ENCODE data around the gene MSANTD2. TPM values are rescaled to one million over a fixed set of nuclear protein-coding genes. Genes with fewer than 3 reads are reported as not detected.

MSANTD2 gene
- total RNA-seq, 1 donor from 2014 or later: 21.0 TPM

DNA sequence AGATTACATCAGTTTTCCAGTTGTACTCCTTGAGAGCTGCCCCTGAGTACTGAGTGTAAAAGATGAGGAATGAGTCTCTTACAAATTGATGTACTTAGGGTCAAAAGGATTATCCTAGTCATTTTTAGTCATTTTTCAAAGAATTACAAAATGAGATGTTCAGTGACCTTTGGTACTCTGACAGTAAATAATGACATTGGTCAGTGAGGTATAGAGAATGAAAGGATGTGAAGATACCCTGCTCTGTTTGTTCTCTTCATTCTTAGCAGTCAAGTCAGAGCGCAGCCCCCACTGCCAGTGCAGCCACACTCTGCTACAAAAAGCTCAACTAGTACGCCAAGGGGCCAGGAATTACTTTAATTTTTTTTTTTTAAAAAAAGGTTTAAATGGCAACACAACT is 34.0 kb downstream of the MSANTD2 start:
- H3K27me3 Mint-ChIP-seq: no peaks in the 10 kb centered on the region
- H3K27ac Mint-ChIP-seq: no peak overlapping the region
- CTCF ChIA-PET: interaction anchor here (1.8 to 10.0 kb wide), 2 partner anchors 96 to 122 kb away, joined by 4 to 162 read pairs; no protein-coding TSS in a partner anchor
- TF ChIP-seq, protein P1, sequence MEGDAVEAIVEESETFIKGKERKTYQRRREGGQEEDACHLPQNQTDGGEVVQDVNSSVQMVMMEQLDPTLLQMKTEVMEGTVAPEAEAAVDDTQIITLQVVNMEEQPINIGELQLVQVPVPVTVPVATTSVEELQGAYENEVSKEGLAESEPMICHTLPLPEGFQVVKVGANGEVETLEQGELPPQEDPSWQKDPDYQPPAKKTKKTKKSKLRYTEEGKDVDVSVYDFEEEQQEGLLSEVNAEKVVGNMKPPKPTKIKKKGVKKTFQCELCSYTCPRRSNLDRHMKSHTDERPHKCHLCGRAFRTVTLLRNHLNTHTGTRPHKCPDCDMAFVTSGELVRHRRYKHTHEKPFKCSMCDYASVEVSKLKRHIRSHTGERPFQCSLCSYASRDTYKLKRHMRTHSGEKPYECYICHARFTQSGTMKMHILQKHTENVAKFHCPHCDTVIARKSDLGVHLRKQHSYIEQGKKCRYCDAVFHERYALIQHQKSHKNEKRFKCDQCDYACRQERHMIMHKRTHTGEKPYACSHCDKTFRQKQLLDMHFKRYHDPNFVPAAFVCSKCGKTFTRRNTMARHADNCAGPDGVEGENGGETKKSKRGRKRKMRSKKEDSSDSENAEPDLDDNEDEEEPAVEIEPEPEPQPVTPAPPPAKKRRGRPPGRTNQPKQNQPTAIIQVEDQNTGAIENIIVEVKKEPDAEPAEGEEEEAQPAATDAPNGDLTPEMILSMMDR (IDR thresholded peaks at IDR 0.05): no peak
- H3K9me3 Mint-ChIP-seq: no peaks in the 10 kb centered on the region
- POLR2A ChIA-PET: interaction anchor here (0.7 kb wide), 1 partner anchor 18 kb away, joined by 7 read pairs; no protein-coding TSS in a partner anchor
- H3K4me1 Mint-ChIP-seq: peaks cover 17% of the 10 kb centered on the region
- H3K4me3 Mint-ChIP-seq: no peak overlapping the region
- DNase-seq (no peak), ATAC-seq (ENCODE audit: low read depth) (no peak)
- intact Hi-C loops (cut with micrococcal nuclease): loop anchor here (10.0 kb wide), 1 partner anchor 691 kb away; no protein-coding TSS in a partner anchor
- H3K36me3 Mint-ChIP-seq (ENCODE audit: low read depth): peaks cover 42% of the 10 kb centered on the region

DNA sequence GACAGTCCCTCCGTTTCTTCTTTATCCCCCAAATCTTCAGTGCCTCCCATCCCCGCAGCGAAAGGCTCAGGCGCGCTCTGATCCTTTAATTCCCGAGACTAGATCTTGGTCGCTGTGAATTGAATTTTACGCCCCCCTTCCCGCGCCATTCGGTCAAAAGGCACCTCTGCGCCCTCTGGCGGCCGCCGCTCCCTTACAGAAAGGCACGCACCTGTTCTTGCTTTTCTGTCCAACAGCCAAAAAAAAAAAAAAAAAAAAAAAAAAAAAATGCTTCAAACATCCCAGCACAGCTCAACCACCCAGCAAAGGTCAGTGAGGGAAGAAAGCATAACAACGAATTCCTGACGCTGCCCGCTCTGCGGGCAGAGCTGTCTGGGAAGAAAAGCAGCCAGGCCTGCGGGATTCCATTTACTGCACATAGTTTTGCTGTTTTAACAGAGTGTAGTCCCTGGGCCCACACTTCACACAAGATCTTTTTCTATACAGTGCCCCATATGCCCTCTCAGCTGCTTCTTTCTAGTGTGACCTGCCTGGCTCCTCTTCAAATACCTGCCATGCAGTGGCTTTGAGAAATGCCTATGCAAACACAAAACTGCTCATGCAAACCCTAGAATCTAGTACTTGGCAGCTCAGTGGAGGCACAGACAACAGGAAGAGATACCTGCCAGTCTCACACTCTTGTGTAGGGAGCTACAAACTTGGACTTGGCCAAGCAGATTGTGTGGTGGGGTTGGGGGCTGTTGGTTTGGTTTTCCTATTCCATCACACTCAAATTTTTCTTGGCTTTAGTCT is 36.9 kb downstream of the MSANTD2 start:
- Mint-ChIP-seq H3K9me3 (no peaks in the 10 kb centered on the region), H3K27ac (peak overlapping the region; percentile 81), H3K4me1 (peaks cover 44% of the 10 kb centered on the region), H3K36me3 (ENCODE audit: low read depth) (peaks cover 22% of the 10 kb centered on the region), H3K4me3 (peak overlapping the region; percentile 96), H3K27me3 (peaks cover 2% of the 10 kb centered on the region)
- POLR2A ChIA-PET: interaction anchor here (0.6 to 1.9 kb wide), 9 partner anchors 10 to 94 kb away, joined by 3 to 17 read pairs (median 4); partner anchors contain the start of genes MSANTD2, SIAE and SPA17
- TF ChIP-seq, protein P1 (IDR thresholded peaks at IDR 0.05): peak; percentile 31
- ATAC-seq (ENCODE audit: low read depth): peak; percentile 26
- CTCF ChIA-PET: interaction anchor here (0.6 to 10.0 kb wide), 21 partner anchors 10 to 194 kb away, joined by 3 to 162 read pairs (median 4); partner anchors contain the start of genes SIAE, SPA17 and VSIG2
- peak; percentile 83 for DNase-seq
- intact Hi-C loops (cut with micrococcal nuclease): loop anchor here (1.0 to 10.0 kb wide), 11 partner anchors 17 to 1124 kb away; partner anchors contain the start of genes CCDC15, HYLS1, SIAE and SPA17

DNA sequence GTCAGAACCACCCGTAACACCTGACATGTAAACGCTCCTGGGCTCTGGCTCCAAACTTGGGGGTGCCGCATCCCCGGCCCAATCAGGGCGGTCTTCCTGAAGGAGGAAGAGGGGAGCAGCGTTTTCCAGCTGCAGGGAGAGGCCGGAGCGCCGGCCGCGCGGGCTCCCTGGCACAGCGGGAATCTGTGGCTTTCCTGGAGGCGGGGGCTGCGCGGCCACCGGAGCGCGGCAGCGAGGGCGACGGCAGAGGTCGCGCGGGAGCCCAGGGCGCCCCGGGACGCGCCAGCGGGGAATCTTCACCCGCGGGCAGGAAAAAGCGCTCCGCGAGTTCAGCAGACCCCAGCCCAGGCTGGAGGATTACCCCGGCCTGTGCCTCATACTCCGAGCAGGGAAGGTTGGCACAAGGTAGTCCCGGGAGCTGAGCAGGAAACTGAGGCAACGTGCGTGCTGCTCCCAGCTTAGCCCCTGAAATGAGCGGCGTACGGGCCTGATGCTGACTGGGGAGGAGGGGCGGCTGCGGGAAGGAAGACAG is 37.5 kb downstream of the MSANTD2 start:
- POLR2A ChIA-PET: interaction anchor here (0.9 to 1.9 kb wide), 7 partner anchors 16 to 94 kb away, joined by 4 to 17 read pairs (median 5); partner anchors contain the start of genes MSANTD2, SIAE and SPA17
- DNase-seq (no peak), ATAC-seq (ENCODE audit: low read depth) (peak; percentile 3)
- Mint-ChIP-seq H3K36me3 (ENCODE audit: low read depth) (peaks cover 19% of the 10 kb centered on the region), H3K4me1 (peaks cover 50% of the 10 kb centered on the region), H3K27me3 (peaks cover 2% of the 10 kb centered on the region), H3K27ac (peak overlapping the region; percentile 81), H3K4me3 (peak overlapping the region; percentile 96), H3K9me3 (no peaks in the 10 kb centered on the region)
- CTCF ChIA-PET: interaction anchor here (0.7 to 10.0 kb wide), 15 partner anchors 10 to 119 kb away, joined by 3 to 162 read pairs (median 4); no protein-coding TSS in a partner anchor
- intact Hi-C loops (cut with micrococcal nuclease): loop anchor here (1.0 to 10.0 kb wide), 11 partner anchors 16 to 1125 kb away; partner anchors contain the start of genes CCDC15, HYLS1, SIAE and SPA17
- TF ChIP-seq, protein P1 (IDR thresholded peaks at IDR 0.05): no peak

DNA sequence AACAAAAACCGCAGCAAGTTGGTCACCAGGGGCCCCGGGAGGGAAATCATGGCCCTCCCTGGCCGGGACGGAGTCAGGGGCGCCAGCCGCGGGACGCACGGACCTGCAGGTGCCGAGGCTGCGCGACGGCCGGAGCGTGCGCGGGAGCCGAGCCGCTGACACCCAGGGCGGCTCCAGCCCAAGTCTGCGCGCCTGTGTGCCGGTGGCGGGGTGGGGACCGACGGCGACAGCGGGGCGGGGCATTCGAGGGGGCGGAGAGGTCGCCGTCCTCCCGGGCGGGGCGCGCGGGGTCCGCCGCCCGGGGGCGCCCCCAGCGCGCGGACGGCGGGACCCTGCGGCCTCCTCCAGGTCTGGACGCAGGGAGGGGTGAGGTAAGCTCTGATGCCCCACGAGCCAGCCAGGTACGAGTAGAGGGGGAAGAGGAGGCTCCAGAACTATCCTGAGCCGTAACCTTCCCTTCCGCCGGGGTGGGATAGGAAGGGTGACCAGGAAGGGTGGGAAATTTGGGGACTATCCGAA is 38.0 kb downstream of the MSANTD2 start, which contains the start of gene ESAM:
TSS of gene ESAM (minus strand) at position 186 of the 519 bp plus-strand sequence. CDS start at position 50, 136 bp downstream.
- ChIA-PET POLR2A (interaction anchor here (1.0 to 1.7 kb wide), 6 partner anchors 16 to 91 kb away, joined by 4 to 12 read pairs (median 6); partner anchors contain the start of genes MSANTD2, SIAE and SPA17), CTCF (interaction anchor here (0.7 to 10.0 kb wide), 15 partner anchors 9 to 117 kb away, joined by 3 to 162 read pairs (median 4); no protein-coding TSS in a partner anchor)
- Mint-ChIP-seq H3K36me3 (ENCODE audit: low read depth) (peaks cover 14% of the 10 kb centered on the region), H3K27me3 (peaks cover 2% of the 10 kb centered on the region), H3K4me1 (peaks cover 50% of the 10 kb centered on the region), H3K27ac (peak within 1 kb of the TSS; percentile 81), H3K9me3 (no peaks in the 10 kb centered on the region), H3K4me3 (peak within 1 kb of the TSS; percentile 96)
- TF ChIP-seq, protein P1 (IDR thresholded peaks at IDR 0.05): no peak
- ATAC-seq (ENCODE audit: low read depth): peak; percentile 63
- intact Hi-C loops (cut with micrococcal nuclease): loop anchor here (5.0 to 10.0 kb wide), 3 partner anchors 190 to 1125 kb away; partner anchors contain the start of genes CCDC15 and HYLS1
- DNase-seq: peak; percentile 72

Data from activated B cell treated with CpG ODN at 0.5 μM for 24 hours (primary cell).